Measurements from ENCODE around the gene QSOX2. TPM values are rescaled to one million over a fixed set of nuclear protein-coding genes. Genes with fewer than 3 reads are reported as not detected.

The QSOX2 gene
- total RNA-seq, 1 experiment from 2014 or later = 9.9 TPM

DNA sequence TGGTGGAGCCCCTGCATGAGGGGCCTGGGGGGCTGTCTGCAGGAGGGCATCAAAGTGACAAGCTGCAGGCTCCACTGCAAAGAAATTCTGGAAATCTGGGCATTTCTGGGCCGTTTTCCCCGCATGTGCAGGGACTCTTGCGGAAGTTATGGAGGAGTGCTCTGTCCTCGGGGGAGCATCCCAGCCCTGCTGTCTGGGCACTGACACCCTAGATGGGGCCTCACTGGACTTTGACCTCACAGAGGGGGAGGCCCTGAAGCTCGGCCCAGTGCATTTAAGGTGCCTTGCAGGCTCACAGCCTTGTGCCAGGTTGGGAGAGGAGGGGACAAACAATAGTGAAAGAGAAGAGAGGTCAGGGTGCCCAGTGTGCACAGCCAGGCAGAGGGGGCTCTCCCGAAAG lies 76.1 kb downstream of the QSOX2 start:
- no peaks in the 10 kb centered on the region for H3F3A ChIP-seq (ENCODE audit: low read length, unreplicated experiment)
- H4K20me1 ChIP-seq (ENCODE audit: low read length) = no peaks in the 10 kb centered on the region
- no peaks in the 10 kb centered on the region for H3K79me2 ChIP-seq (ENCODE audit: low read length)
- no peak overlapping the region for H3K27ac ChIP-seq (ENCODE audit: low read length)
- ChIA-PET POLR2A (ENCODE audit: unreplicated experiment) (no interaction called here), CTCF (no interaction called here)
- BruUV-seq (replicated peaks) = no TSS peak
- no peak overlapping the region for H2AFZ ChIP-seq (ENCODE audit: low read length)
- TF ChIP-seq EZH2phosphoT487 (IDR thresholded peaks at IDR 0.05; ENCODE audit: borderline replicate concordance, low read length) (no peak), EZH2 (IDR thresholded peaks at IDR 0.05; ENCODE audit: low read length, unreplicated experiment) (no peak)
- TF ChIP-seq, protein P1, sequence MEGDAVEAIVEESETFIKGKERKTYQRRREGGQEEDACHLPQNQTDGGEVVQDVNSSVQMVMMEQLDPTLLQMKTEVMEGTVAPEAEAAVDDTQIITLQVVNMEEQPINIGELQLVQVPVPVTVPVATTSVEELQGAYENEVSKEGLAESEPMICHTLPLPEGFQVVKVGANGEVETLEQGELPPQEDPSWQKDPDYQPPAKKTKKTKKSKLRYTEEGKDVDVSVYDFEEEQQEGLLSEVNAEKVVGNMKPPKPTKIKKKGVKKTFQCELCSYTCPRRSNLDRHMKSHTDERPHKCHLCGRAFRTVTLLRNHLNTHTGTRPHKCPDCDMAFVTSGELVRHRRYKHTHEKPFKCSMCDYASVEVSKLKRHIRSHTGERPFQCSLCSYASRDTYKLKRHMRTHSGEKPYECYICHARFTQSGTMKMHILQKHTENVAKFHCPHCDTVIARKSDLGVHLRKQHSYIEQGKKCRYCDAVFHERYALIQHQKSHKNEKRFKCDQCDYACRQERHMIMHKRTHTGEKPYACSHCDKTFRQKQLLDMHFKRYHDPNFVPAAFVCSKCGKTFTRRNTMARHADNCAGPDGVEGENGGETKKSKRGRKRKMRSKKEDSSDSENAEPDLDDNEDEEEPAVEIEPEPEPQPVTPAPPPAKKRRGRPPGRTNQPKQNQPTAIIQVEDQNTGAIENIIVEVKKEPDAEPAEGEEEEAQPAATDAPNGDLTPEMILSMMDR (conservative IDR thresholded peaks at IDR 0.05; ENCODE audit: low read depth, low read length) = no peak
- H3K4me2 ChIP-seq (ENCODE audit: low read length) = no peak overlapping the region
- no peaks in the 10 kb centered on the region for H3K36me3 ChIP-seq (ENCODE audit: low read depth, low read length)
- DNase-seq = no peak
- H3K4me3 ChIP-seq (ENCODE audit: low read length) = no peak overlapping the region
- H3K27me3 ChIP-seq (ENCODE audit: low read length) = peaks cover 12% of the 10 kb centered on the region
- no peaks in the 10 kb centered on the region for H3K4me1 ChIP-seq (ENCODE audit: insufficient read depth, low read length)
- no peaks in the 10 kb centered on the region for H3K9me2 ChIP-seq (replicated peaks; ENCODE audit: low read length)
- no peaks in the 10 kb centered on the region for H3K9me3 ChIP-seq (ENCODE audit: low read length)
- ATAC-seq = no peak
- intact Hi-C loops (cut with micrococcal nuclease) = no loop called here
- no peak overlapping the region for H3K9ac ChIP-seq (ENCODE audit: low read length)

DNA sequence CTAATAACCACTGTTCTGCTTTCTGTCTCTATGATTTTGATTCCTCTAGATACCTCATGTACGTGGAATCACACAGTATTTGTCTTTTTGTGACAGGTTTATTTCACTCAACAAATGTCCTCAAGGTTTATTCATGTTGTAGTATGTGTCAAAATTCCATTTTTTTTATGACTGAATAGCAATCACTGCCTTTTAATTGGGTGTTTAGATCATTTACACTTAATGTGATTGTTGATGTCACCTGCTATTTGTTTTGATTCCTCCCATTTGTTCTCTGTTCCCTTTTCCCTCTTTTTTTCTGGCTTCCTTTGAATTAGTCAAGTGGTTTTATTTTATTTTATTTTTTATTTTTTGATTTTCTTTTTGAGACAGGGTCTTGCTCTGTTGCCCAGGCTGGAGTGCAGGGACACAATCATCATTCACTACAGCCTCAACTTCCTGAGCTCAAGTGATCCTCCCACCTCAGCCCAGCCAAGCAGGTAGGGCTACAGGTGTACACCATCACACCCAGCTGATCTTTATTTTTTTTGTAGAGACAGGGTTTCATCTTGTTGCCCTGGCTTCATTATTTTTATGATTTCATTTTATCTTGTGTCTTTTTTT lies 82.3 kb downstream of the QSOX2 start:
- no peak overlapping the region for H3K9ac ChIP-seq (ENCODE audit: low read length)
- intact Hi-C loops (cut with micrococcal nuclease) = no loop called here
- DNase-seq (no peak), ATAC-seq (no peak)
- ChIA-PET POLR2A (ENCODE audit: unreplicated experiment) (no interaction called here), CTCF (interaction anchor here (0.6 kb wide), 1 partner anchor 80 kb away, joined by 4 read pairs; no protein-coding TSS in a partner anchor)
- no peaks in the 10 kb centered on the region for H3K9me2 ChIP-seq (replicated peaks; ENCODE audit: low read length)
- no TSS peak for BruUV-seq (replicated peaks)
- no peak overlapping the region for H3K27ac ChIP-seq (ENCODE audit: low read length)
- no peaks in the 10 kb centered on the region for H3K27me3 ChIP-seq (ENCODE audit: low read length)
- no peaks in the 10 kb centered on the region for H3F3A ChIP-seq (ENCODE audit: low read length, unreplicated experiment)
- H3K4me1 ChIP-seq (ENCODE audit: insufficient read depth, low read length) = no peaks in the 10 kb centered on the region
- H2AFZ ChIP-seq (ENCODE audit: low read length) = no peak overlapping the region
- TF ChIP-seq EZH2 (IDR thresholded peaks at IDR 0.05; ENCODE audit: low read length, unreplicated experiment) = no peak
- TF ChIP-seq EZH2phosphoT487 (IDR thresholded peaks at IDR 0.05; ENCODE audit: borderline replicate concordance, low read length) = no peak
- TF ChIP-seq, protein P1 (conservative IDR thresholded peaks at IDR 0.05; ENCODE audit: low read depth, low read length) = no peak
- H3K9me3 ChIP-seq (ENCODE audit: low read length) = no peaks in the 10 kb centered on the region
- no peak overlapping the region for H3K4me2 ChIP-seq (ENCODE audit: low read length)
- no peaks in the 10 kb centered on the region for H4K20me1 ChIP-seq (ENCODE audit: low read length)
- H3K36me3 ChIP-seq (ENCODE audit: low read depth, low read length) = no peaks in the 10 kb centered on the region
- no peaks in the 10 kb centered on the region for H3K79me2 ChIP-seq (ENCODE audit: low read length)
- no peak overlapping the region for H3K4me3 ChIP-seq (ENCODE audit: low read length)

- H3K36me3 ChIP-seq (ENCODE audit: low read depth, low read length) = no peaks in the 10 kb centered on the region
- no peaks in the 10 kb centered on the region for H3K9me2 ChIP-seq (replicated peaks; ENCODE audit: low read length)
- no peak overlapping the region for H3K27ac ChIP-seq (ENCODE audit: low read length)
- H3K79me2 ChIP-seq (ENCODE audit: low read length) = no peaks in the 10 kb centered on the region
- H3K4me3 ChIP-seq (ENCODE audit: low read length) = no peak overlapping the region
- intact Hi-C loops (cut with micrococcal nuclease) = no loop called here
- H3K9me3 ChIP-seq (ENCODE audit: low read length) = no peaks in the 10 kb centered on the region
- no peak overlapping the region for H3K9ac ChIP-seq (ENCODE audit: low read length)
- H2AFZ ChIP-seq (ENCODE audit: low read length) = no peak overlapping the region
- no peaks in the 10 kb centered on the region for H3K27me3 ChIP-seq (ENCODE audit: low read length)
- CTCF ChIA-PET = no interaction called here
- no peaks in the 10 kb centered on the region for H4K20me1 ChIP-seq (ENCODE audit: low read length)
- no peaks in the 10 kb centered on the region for H3F3A ChIP-seq (ENCODE audit: low read length, unreplicated experiment)
- POLR2A ChIA-PET (ENCODE audit: unreplicated experiment) = no interaction called here
- H3K4me2 ChIP-seq (ENCODE audit: low read length) = no peak overlapping the region
- BruUV-seq (replicated peaks) = no TSS peak
- ATAC-seq (no peak), DNase-seq (no peak)
- no peaks in the 10 kb centered on the region for H3K4me1 ChIP-seq (ENCODE audit: insufficient read depth, low read length)
- TF ChIP-seq EZH2phosphoT487 (IDR thresholded peaks at IDR 0.05; ENCODE audit: borderline replicate concordance, low read length) = no peak
Measured at GRCh38 chr9:136160995-136161610, 84.5 kb downstream of the QSOX2 start.

All from PC-3 (cell line).